ENCODE measurements around the gene AIF1L. TPM values are rescaled to one million over a fixed set of nuclear protein-coding genes. Genes with fewer than 3 reads are reported as not detected.

AIF1L gene
- total RNA-seq, 1 donor from 2014 or later: 23.7 TPM

DNA sequence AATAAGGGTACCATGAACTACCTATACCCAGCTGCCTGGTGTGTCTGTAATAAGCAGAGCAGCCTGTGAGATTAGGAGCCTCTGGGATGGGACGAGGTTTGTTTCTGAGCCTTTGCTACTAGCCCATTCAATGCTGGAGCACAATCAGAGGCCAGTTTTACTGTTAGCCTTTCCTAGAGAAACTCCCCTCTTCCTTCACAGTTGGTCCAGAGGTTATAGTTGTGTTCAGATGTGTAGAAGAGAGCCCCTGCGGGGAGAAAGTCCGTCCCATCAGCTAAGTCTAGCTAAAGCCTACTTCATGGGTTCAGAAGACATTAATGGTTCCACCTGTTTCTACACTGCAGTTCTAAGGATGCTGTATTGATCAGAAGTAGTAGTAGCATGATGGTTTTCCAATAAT is 45.8 kb downstream of the AIF1L start:
- no peak for TF ChIP-seq EZH2 (IDR thresholded peaks at IDR 0.05; ENCODE audit: insufficient read depth, low read length)
- TF ChIP-seq, protein P1, sequence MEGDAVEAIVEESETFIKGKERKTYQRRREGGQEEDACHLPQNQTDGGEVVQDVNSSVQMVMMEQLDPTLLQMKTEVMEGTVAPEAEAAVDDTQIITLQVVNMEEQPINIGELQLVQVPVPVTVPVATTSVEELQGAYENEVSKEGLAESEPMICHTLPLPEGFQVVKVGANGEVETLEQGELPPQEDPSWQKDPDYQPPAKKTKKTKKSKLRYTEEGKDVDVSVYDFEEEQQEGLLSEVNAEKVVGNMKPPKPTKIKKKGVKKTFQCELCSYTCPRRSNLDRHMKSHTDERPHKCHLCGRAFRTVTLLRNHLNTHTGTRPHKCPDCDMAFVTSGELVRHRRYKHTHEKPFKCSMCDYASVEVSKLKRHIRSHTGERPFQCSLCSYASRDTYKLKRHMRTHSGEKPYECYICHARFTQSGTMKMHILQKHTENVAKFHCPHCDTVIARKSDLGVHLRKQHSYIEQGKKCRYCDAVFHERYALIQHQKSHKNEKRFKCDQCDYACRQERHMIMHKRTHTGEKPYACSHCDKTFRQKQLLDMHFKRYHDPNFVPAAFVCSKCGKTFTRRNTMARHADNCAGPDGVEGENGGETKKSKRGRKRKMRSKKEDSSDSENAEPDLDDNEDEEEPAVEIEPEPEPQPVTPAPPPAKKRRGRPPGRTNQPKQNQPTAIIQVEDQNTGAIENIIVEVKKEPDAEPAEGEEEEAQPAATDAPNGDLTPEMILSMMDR (IDR thresholded peaks at IDR 0.05; ENCODE audit: insufficient read depth, low read depth, low read length): no peak
- Histone ChIP-seq H3K36me3 (ENCODE audit: insufficient read depth, low read length) (peaks cover 71% of the 10 kb centered on the region), H3K27ac (ENCODE audit: low read depth, low read length) (no peak overlapping the region), H3K9me3 (ENCODE audit: insufficient read depth, low read depth, low read length) (no peaks in the 10 kb centered on the region), H4K20me1 (ENCODE audit: insufficient read depth, low read length) (peaks cover 6% of the 10 kb centered on the region), H3K9ac (ENCODE audit: low read length) (no peak overlapping the region), H2AFZ (ENCODE audit: low read depth, low read length) (no peak overlapping the region), H3K4me3 (ENCODE audit: insufficient read depth, low read depth, low read length) (no peak overlapping the region), H3K79me2 (ENCODE audit: insufficient read depth, low read length) (no peaks in the 10 kb centered on the region), H3K27me3 (ENCODE audit: insufficient read depth, low read length) (no peaks in the 10 kb centered on the region), H3K4me2 (ENCODE audit: low read length) (no peak overlapping the region), H3K4me1 (ENCODE audit: insufficient read depth, low read length) (no peaks in the 10 kb centered on the region)
- H3K27me3 Mint-ChIP-seq (ENCODE audit: low read depth, unreplicated experiment): no peaks in the 10 kb centered on the region
- H3K36me3 Mint-ChIP-seq (ENCODE audit: low read depth, unreplicated experiment): peaks cover 17% of the 10 kb centered on the region
- no peak overlapping the region for H3K27ac Mint-ChIP-seq (ENCODE audit: unreplicated experiment)
- FAIRE-seq (no peak), DNase-seq (ENCODE audit: low read depth) (no peak)
- H3K4me1 Mint-ChIP-seq (ENCODE audit: low read depth, unreplicated experiment): no peaks in the 10 kb centered on the region
- H3K9me3 Mint-ChIP-seq (ENCODE audit: unreplicated experiment): no peaks in the 10 kb centered on the region
- H3K4me3 Mint-ChIP-seq (ENCODE audit: unreplicated experiment): no peak overlapping the region

DNA sequence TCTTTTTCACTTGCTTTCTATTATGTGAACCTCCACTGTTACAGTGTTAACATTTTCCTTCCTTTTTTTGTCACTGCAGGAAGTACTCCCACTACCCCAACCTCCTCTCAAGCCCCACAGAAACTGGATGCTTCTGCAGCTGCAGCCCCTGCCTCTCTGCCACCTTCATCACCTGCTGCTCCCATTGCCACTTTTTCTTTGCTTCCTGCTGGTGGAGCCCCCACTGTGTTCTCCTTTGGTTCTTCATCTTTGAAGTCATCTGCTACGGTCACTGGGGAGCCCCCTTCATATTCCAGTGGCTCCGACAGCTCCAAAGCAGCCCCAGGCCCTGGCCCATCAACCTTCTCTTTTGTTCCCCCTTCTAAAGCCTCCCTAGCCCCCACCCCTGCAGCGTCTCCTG is 47.9 kb downstream of the AIF1L start:
- Mint-ChIP-seq H3K4me1 (ENCODE audit: low read depth, unreplicated experiment) (no peaks in the 10 kb centered on the region), H3K4me3 (ENCODE audit: unreplicated experiment) (no peak overlapping the region), H3K9me3 (ENCODE audit: unreplicated experiment) (no peaks in the 10 kb centered on the region), H3K36me3 (ENCODE audit: low read depth, unreplicated experiment) (peaks cover 13% of the 10 kb centered on the region), H3K27me3 (ENCODE audit: low read depth, unreplicated experiment) (no peaks in the 10 kb centered on the region), H3K27ac (ENCODE audit: unreplicated experiment) (no peak overlapping the region)
- FAIRE-seq: no peak
- H3K4me1 ChIP-seq (ENCODE audit: insufficient read depth, low read length): no peaks in the 10 kb centered on the region
- no peaks in the 10 kb centered on the region for H3K79me2 ChIP-seq (ENCODE audit: insufficient read depth, low read length)
- no peaks in the 10 kb centered on the region for H3K9me3 ChIP-seq (ENCODE audit: insufficient read depth, low read depth, low read length)
- no peaks in the 10 kb centered on the region for H4K20me1 ChIP-seq (ENCODE audit: insufficient read depth, low read length)
- no peak overlapping the region for H3K4me2 ChIP-seq (ENCODE audit: low read length)
- no peak overlapping the region for H2AFZ ChIP-seq (ENCODE audit: low read depth, low read length)
- no peak for DNase-seq (ENCODE audit: low read depth)
- TF ChIP-seq, protein P1 (IDR thresholded peaks at IDR 0.05; ENCODE audit: insufficient read depth, low read depth, low read length): no peak
- TF ChIP-seq EZH2 (IDR thresholded peaks at IDR 0.05; ENCODE audit: insufficient read depth, low read length): no peak
- no peak overlapping the region for H3K4me3 ChIP-seq (ENCODE audit: insufficient read depth, low read depth, low read length)
- no peak overlapping the region for H3K27ac ChIP-seq (ENCODE audit: low read depth, low read length)
- H3K27me3 ChIP-seq (ENCODE audit: insufficient read depth, low read length): no peaks in the 10 kb centered on the region
- peaks cover 79% of the 10 kb centered on the region for H3K36me3 ChIP-seq (ENCODE audit: insufficient read depth, low read length)
- no peak overlapping the region for H3K9ac ChIP-seq (ENCODE audit: low read length)

DNA sequence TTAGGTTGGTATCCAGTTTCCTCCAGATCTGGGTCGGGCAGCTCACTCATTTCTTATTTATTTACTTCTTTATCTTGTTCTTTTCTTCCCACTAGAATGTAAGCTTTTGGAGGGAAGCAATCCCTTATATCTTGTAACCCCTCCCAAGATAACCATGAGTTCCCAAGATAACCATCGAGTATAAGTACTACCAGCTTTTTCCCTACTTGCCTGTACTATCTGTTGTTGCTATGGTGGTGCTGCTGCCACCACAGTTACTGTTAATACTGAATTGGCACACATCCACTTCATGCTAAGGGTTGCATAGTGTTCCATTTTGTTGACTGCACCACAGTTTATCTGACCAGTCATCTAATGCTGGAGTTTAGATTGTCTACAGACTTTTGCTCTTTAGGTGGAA is 48.9 kb downstream of the AIF1L start:
- Histone ChIP-seq H3K4me1 (ENCODE audit: insufficient read depth, low read length) (no peaks in the 10 kb centered on the region), H3K4me3 (ENCODE audit: insufficient read depth, low read depth, low read length) (no peak overlapping the region), H3K79me2 (ENCODE audit: insufficient read depth, low read length) (no peaks in the 10 kb centered on the region), H3K4me2 (ENCODE audit: low read length) (no peak overlapping the region), H3K36me3 (ENCODE audit: insufficient read depth, low read length) (peaks cover 77% of the 10 kb centered on the region), H3K9me3 (ENCODE audit: insufficient read depth, low read depth, low read length) (no peaks in the 10 kb centered on the region), H4K20me1 (ENCODE audit: insufficient read depth, low read length) (no peaks in the 10 kb centered on the region), H3K9ac (ENCODE audit: low read length) (no peak overlapping the region), H3K27ac (ENCODE audit: low read depth, low read length) (no peak overlapping the region), H2AFZ (ENCODE audit: low read depth, low read length) (no peak overlapping the region), H3K27me3 (ENCODE audit: insufficient read depth, low read length) (no peaks in the 10 kb centered on the region)
- H3K27ac Mint-ChIP-seq (ENCODE audit: unreplicated experiment): no peak overlapping the region
- TF ChIP-seq, protein P1 (IDR thresholded peaks at IDR 0.05; ENCODE audit: insufficient read depth, low read depth, low read length): no peak
- no peak for FAIRE-seq
- H3K36me3 Mint-ChIP-seq (ENCODE audit: low read depth, unreplicated experiment): peaks cover 13% of the 10 kb centered on the region
- no peak overlapping the region for H3K4me3 Mint-ChIP-seq (ENCODE audit: unreplicated experiment)
- H3K9me3 Mint-ChIP-seq (ENCODE audit: unreplicated experiment): no peaks in the 10 kb centered on the region
- H3K27me3 Mint-ChIP-seq (ENCODE audit: low read depth, unreplicated experiment): no peaks in the 10 kb centered on the region
- H3K4me1 Mint-ChIP-seq (ENCODE audit: low read depth, unreplicated experiment): no peaks in the 10 kb centered on the region
- DNase-seq (ENCODE audit: low read depth): no peak

Measured in astrocyte (in vitro differentiated cells and primary cell).